M059J (cell line): Measurements from ENCODE around the gene CANT1. TPM values are rescaled to one million over a fixed set of nuclear protein-coding genes. Genes with fewer than 3 reads are reported as not detected.

ENCODE experiments used
- DNase-seq: peaks from one replicate; pipeline ENCODE4 v3.0.0-alpha.2; 2012; ENCODE audit warnings: low read depth
- total RNA-seq: library from RNA; depleted of rRNA; stranded (reverse); fragments of >200 nt; shearing (Covaris generic); gene quantifications from 2 replicates; pipeline ENCODE4 v1.2.3, GENCODE V29; 2014

Gene CANT1
- total RNA-seq, 1 experiment from 2014 or later, result 85.3 TPM

DNA sequence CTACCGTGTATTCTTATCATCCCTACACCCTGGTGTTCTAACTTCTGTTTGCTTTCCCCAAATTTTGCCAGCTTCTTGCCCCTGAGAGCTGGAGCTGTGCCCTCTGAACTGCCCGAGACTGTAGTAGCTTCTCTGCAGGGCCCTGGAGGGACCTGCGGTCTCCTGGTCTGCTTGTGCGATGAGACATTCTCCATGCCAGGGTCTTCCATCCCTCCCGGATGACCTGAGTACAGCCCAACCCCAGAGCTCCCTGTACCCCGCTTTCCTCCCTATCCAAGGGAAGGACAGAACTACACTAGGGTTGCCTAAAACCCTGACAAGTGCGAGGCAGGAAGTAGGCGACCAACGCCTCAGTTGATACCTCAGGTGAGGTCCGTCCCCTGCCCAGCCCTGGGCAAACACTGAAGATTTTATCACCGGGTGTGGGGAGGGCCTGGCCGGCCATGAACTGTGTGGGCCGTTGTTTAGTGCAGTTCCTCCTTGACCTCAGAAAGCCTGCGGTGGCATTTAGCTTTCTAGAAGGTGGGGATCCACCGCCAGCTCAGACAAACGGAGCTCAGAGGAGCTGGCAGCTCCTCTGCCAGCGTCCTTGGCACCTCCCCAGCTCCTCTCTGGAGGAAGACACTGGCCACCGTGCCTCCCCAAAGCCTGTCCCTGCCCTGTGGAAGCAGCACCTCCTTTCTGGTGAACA lies 13.7 kb downstream of the CANT1 start:
- DNase-seq, result no peak

DNA sequence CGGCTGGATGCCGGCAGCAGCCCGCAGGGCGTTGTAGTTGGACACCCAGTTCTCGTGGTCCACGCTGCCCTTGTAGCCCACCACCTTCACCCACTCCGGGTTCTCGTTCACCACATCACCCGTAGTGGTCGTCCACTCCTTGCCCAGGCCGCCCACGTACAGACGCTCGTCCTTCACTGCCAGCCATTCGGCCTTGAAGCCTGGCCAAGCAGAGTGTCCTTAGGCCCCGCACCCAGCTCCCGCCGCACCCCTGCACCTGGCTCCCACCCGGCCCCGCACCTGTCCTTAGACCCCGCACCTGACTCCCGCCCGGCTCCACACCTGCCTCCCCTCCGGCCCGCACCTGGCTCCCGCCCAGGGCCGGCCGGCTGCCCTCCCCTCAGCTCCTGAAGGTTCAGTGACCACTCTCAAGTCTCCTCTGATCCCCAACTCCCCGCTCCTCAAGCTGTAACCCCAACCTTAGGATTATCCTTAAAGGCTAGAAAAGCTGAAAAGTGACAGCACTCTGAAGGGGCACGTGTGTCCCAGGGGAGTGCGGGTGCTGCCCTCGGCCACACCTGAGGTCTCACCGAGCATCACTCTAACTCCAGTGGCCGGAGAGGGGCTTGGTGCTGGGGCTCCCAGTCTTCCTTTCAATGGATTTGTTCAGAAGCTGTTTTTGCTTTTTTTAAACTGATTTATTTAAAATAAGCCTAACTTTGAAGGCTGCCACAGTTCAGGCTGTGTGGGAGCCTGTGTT lies 14.4 kb downstream of the CANT1 start:
- no peak for DNase-seq

DNA sequence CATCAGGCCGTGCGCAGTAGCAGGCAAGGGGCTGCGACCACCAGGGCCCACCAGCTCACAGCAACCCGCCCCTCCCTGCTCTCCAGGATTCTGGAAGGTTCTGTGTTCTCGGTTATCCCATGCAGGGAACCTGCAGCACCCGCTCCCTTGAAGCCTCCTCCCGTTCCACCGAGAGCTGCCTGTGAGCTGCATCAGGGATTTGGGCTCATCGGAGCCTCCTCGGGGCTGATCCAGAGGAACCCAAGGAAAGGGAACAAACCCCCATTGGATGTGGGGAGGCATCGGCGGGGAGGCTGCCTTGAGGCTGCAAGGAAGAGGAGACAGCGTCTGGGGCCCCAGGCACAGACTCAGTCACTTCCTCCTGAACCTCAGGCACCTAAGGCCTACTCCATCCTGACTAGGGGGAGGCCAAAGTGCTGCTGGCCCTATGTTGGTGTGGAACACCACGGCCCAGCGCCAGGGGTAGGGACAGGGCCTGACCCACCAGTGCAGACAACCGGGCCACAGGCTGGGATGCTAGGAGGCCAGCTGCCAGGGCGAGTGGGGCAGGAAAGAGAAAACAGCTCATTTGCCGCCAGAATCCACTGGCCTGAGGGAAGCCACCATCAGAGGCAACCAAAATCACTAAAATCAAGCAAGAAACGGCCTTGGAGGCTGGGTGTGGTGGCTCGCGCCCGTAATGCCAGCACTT lies 15.4 kb downstream of the CANT1 start:
- no peak for DNase-seq

GRCh38 chr17:78993241-78993956 lies 16.2 kb downstream of the CANT1 start:
- no peak for DNase-seq

- no peak for DNase-seq
Measured at GRCh38 chr17:78992542-78993212, 16.9 kb downstream of the CANT1 start.

DNA sequence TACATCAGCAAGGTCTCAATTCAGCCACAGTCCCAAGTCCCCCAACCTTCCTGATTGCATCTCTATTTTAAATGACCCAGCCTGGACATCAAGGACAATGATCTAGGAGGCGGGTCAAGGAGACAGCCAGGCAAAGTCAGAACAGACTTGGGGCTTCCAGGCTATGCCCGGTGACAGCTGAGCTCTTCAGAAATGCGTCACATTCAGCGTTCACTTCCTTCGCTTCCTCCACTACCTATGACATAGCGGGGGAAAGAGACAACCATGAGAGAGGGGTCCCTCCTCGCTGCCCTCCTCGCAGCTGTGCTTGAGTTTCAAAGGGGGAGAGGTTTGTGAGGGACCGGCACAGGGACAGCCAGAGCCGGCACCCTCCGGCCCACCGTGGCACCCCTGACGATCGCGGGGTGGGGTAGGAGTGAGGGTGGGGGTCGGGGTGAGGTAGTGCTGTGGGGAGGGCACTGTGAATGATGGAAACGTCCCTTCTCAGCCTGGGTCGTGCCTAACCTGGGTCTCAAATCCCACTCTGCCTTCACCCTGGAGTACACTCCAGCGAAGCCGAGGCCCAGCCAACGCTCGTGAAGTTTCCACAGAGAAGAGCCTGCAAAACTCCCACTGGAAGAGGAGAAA lies 17.5 kb downstream of the CANT1 start:
- DNase-seq, result no peak

GRCh38 chr17:78991017-78991738 lies 18.4 kb downstream of the CANT1 start:
- no peak for DNase-seq

DNA sequence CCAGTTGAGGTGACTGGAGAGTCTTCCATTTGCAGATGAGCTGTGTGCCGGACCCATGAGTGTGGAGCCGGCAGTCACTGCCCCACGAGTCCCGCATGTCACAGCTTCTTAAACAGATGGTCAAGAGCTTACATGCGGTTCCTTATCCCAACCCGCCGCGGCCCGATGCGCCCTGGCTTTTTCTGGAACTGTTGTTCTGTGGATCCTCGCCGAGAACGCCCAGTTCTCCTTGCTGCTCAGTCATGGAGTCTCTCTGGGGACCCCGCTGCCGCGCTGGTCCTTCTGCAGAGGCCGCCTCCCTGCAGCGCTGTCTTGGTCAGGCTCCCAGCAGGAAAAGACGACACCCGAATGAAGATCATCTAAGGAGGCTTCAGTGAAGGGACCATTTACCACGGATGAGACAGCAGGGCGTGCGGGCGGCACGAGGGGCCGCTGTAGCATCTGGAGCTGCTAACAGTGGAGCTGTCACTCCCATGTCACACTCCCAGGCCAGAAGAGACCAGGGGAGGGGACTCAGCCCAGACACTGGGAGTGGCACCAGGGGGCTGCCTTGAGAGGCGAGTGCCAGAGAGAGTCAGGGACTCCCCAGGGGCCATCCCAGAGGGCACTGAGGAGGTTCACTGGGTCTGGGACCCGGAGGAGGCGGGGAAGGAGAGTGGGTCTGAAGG lies 19.1 kb downstream of the CANT1 start:
- DNase-seq, result no peak

DNA sequence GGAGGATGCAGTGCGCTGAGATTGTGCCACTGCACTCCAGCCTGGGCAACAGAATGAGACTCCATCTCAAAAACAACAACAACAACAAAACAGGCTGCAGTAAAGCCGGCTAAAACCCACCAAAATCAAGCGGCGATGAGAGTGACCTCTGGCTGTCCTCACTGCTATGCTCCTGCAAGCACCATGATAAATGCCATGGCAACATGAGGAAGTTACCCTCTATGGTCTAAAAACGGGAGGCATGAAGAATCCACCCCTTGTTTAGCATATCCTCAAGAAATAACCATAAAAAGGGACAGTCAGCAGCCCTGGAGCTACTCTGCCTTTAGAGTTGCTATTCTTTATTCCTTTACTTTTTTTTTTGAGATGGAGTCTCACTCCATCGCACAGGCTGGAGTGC lies 21.4 kb downstream of the CANT1 start:
- no peak for DNase-seq

GRCh38 chr17:78986649-78987328 lies 22.8 kb downstream of the CANT1 start:
- peak; percentile 77 for DNase-seq

DNA sequence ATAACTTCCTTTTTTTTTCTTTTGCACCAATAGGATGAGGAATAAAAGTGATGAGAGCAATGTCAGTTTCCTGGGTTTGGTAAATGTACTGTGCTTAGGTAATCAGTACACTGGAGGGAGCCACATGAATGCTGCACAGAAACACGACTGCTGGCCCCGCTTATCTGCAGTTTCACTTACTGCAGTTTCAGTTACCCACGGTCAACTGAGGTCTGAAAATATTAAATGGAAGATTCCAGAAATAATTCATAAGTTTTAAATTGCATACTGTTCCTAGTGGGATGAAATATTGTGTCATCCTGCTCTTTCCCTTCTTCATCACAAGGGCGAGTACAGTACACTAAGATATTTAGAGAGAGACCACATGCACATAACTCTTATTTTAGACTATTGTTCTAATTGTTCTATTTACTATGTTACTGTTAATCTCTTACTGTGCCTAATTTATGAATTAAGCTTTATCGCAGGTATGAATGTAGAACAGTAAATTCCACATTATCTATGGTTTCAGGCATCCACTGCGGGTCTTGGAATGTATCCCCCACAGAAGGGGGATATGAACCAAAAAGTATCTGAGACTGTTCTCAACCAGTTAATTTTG lies 23.4 kb downstream of the CANT1 start:
- peak; percentile 45 for DNase-seq

- no peak for DNase-seq
Measured at GRCh38 chr17:78985395-78985794, 24.2 kb downstream of the CANT1 start.

GRCh38 chr17:78981010-78981888 lies 28.3 kb downstream of the CANT1 start:
- no peak for DNase-seq

DNA sequence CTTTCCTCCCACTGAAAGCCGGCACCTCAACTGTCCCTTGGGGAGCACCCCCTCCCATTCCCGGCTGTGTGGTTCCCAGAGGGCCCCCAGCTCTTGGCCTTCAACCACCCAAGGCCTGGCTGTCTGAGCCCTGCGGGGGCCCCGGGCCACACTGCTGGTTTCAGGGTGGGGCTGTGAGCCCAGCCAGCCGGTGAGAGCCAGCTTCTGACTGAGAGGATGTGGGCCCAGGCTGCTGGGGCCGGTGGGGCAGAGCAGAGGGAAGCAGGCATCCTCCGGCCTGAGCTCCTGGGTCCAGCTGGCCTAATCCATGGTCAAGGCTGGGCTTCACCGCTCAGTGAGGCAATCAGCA lies 29.0 kb downstream of the CANT1 start:
- no peak for DNase-seq

- peak; percentile 89 for DNase-seq
Measured at GRCh38 chr17:78979780-78980623, 29.6 kb downstream of the CANT1 start, which contains the start of gene LGALS3BP. Gene LGALS3BP (minus strand): TSS chr17:78979923. CDS start chr17:78977191, 2,732 bp downstream.

DNA sequence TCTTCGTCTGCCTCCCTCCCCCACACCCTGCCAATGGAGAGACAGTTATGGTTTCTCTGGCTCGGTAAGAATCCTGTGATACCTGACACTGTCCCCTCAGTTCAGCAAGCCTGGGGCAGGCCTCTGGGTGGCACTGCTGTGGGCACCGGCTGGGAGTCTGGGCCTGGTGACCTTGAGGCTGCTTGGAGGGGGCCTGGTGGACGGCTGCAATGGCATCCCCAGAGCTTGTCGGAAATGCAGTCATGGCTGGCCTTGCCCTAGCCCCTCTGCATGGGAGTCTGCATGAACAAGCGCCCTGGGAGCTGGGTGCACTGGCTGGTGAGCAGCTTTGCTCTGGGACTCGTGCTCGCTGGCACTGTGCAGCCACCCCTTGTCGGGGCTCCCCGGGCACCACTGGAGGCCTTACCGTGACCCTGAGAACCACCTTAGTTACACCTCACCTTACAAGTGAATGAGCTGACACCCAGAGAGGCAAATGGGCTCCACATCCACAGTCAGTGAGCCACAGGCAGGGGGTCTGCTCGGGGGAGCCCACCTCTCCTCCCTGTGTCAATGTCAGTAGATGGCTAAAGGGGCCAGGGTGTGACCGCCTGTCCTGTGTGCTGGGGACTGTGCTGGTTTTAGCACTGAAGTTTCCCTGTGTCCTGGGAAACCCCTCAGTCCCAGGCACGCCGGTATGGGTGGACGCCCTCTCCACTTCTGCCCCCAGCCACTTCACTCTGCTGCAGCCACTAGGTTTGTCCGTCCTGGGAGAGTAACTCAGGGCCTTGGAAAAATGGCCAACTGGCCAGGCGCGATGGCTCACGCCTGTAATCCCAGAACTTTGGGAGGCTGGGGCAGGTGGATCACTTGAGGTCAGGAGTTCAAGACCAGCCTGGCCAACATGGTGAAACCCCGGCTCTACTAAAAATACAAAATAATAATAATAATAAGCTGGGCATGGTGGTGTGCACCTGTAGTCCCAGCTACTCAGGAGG lies 31.3 kb downstream of the CANT1 start:
- no peak for DNase-seq
